Measurements from ENCODE around the gene AKT3. TPM values are rescaled to one million over a fixed set of nuclear protein-coding genes. Genes with fewer than 3 reads are reported as not detected.

Gene AKT3
- polyA plus RNA-seq, 2 of the 4 experiments (the other 2 are of a cell fraction), result 18.4 to 43.5 TPM

GRCh38 chr1:243855616-243856318 lies 5.7 kb upstream of the AKT3 start:
- DNase-seq (ENCODE audit: low read depth in 1 of 2, low spot score in 1 of 2), result no peak
- Histone ChIP-seq H3K4me3 (no peak overlapping the region), H3K4me2 (no peak overlapping the region), H3K27ac (no peak overlapping the region), H3K9me3 (no peaks in the 10 kb centered on the region), H3K4me1 (peaks cover 12% of the 10 kb centered on the region)
- CTCF ChIA-PET, result interaction anchor here (0.8 kb wide), 1 partner anchor 416 kb away, joined by 3 read pairs; no protein-coding TSS in a partner anchor
- FAIRE-seq, result no peak
- TF ChIP-seq ZSCAN20 (CRISPR knock-in tag; IDR thresholded peaks at IDR 0.05) (no peak), EHMT2 (IDR thresholded peaks at IDR 0.05; ENCODE audit: low read depth) (no peak), TP53 (CRISPR knock-in tag; IDR thresholded peaks at IDR 0.05) (no peak), MAZ (IDR thresholded peaks at IDR 0.05; ENCODE audit: borderline replicate concordance, low read depth, low read length) (no peak), GATA3 (IDR thresholded peaks at IDR 0.05; ENCODE audit: borderline replicate concordance) (no peak), FOXS1 (CRISPR knock-in tag; IDR thresholded peaks at IDR 0.05) (no peak), CHD2 (IDR thresholded peaks at IDR 0.05; ENCODE audit: low read length, partially characterized antibody) (no peak), POLR2A (IDR thresholded peaks at IDR 0.05; ENCODE audit: low read length) (no peak), ZNF302 (CRISPR knock-in tag; IDR thresholded peaks at IDR 0.05) (no peak), BCL3 (IDR thresholded peaks at IDR 0.05) (no peak), TFCP2L1 (CRISPR knock-in tag; IDR thresholded peaks at IDR 0.05) (no peak), MAX (IDR thresholded peaks at IDR 0.05) (no peak), PBX3 (IDR thresholded peaks at IDR 0.05) (no peak), RFX5 (IDR thresholded peaks at IDR 0.05) (no peak), CHD4 (IDR thresholded peaks at IDR 0.05; ENCODE audit: borderline replicate concordance) (no peak), HDAC2 (IDR thresholded peaks at IDR 0.05) (no peak), ATOH8 (CRISPR knock-in tag; IDR thresholded peaks at IDR 0.05; ENCODE audit: low read depth) (no peak), JUNB (IDR thresholded peaks at IDR 0.05) (no peak), NR3C1 (IDR thresholded peaks at IDR 0.05) (no peak)
- ATAC-seq, result no peak
- WGBS (ENCODE audit: missing lambda C conversion rate), result 93% methylated on average over 11 of the region's 11 CpGs
- POLR2A ChIA-PET, result no interaction called here

- ChIA-PET CTCF (no interaction called here), POLR2A (interaction anchor here (1.0 kb wide), 1 partner anchor 196 kb away, joined by 3 read pairs; no protein-coding TSS in a partner anchor)
- peak overlapping the region; percentile 94 to 99 for H3K27ac ChIP-seq
- H3K4me3 ChIP-seq, result peak overlapping the region; percentile 75
- no peak for ATAC-seq
- no peak for FAIRE-seq
- no peaks in the 10 kb centered on the region for H3K9me3 ChIP-seq
- no peak for DNase-seq (ENCODE audit: low read depth in 1 of 2, low spot score in 1 of 2)
- peak overlapping the region; percentile 74 for H3K4me2 ChIP-seq
- 16% methylated on average over 2 of the region's 3 CpGs for WGBS (ENCODE audit: missing lambda C conversion rate)
- H3K4me1 ChIP-seq, result peaks cover 30% of the 10 kb centered on the region
- no peak for TF ChIP-seq HES2 (IDR thresholded peaks at IDR 0.05)
- no peak for TF ChIP-seq ZC3H11A (IDR thresholded peaks at IDR 0.05)
- no peak for TF ChIP-seq MAFK (IDR thresholded peaks at IDR 0.05; ENCODE audit: partially characterized antibody)
- no peak for TF ChIP-seq RARB (CRISPR knock-in tag; IDR thresholded peaks at IDR 0.05)
- TF ChIP-seq SREBF2 (IDR thresholded peaks at IDR 0.05), result no peak
- TF ChIP-seq TFCP2L1 (CRISPR knock-in tag; IDR thresholded peaks at IDR 0.05), result no peak
- TF ChIP-seq ZNF302 (CRISPR knock-in tag; IDR thresholded peaks at IDR 0.05), result no peak
- TF ChIP-seq HOXB13 (CRISPR knock-in tag; IDR thresholded peaks at IDR 0.05; ENCODE audit: low read depth), result no peak
- TF ChIP-seq TP53 (CRISPR knock-in tag; IDR thresholded peaks at IDR 0.05), result no peak
- TF ChIP-seq BCL3 (IDR thresholded peaks at IDR 0.05), result no peak
- TF ChIP-seq ESRRA (IDR thresholded peaks at IDR 0.05; ENCODE audit: borderline replicate concordance, low read length), result no peak
- TF ChIP-seq GATA3 (IDR thresholded peaks at IDR 0.05; ENCODE audit: borderline replicate concordance), result no peak
- TF ChIP-seq FOXS1 (CRISPR knock-in tag; IDR thresholded peaks at IDR 0.05), result no peak
- no peak for TF ChIP-seq NFE2L2 (conservative IDR thresholded peaks at IDR 0.05; ENCODE audit: low read length)
Measured at GRCh38 chr1:243851765-243852164, 1.7 kb upstream of the AKT3 start.

All from A549 (cell line).